Measurements from ENCODE around the gene ADAMTS18. TPM values are rescaled to one million over a fixed set of nuclear protein-coding genes. Genes with fewer than 3 reads are reported as not detected.

Gene ADAMTS18
- total and polyA plus RNA-seq, 2 of the 8 experiments (the other 6 are each of a cell fraction or from before 2014, with no cell fraction given), result 0.05 to 0.19 TPM

GRCh38 chr16:77295896-77296295 is 138.9 kb downstream of the ADAMTS18 start:
- H4K91ac ChIP-seq (replicated peaks; ENCODE audit: insufficient read length, low read length), result no peak overlapping the region
- H3K4ac ChIP-seq (replicated peaks; ENCODE audit: insufficient read length, low read depth, low read length), result no peak overlapping the region
- ChIA-PET POLR2A (ENCODE audit: partially characterized antibody) (no interaction called here), CTCF (ENCODE audit: partially characterized antibody) (no interaction called here)
- no peak overlapping the region for H3K18ac ChIP-seq (ENCODE audit: extremely low read depth, low read length)
- no peaks in the 10 kb centered on the region for H3K79me2 ChIP-seq (ENCODE audit: control insufficient read depth in 1 of 2, insufficient read depth in 2 of 2, low read length in 2 of 2)
- TF ChIP-seq KDM4A (IDR thresholded peaks at IDR 0.05; ENCODE audit: low read depth, low read length, severe bottlenecking) (no peak), E2F6 (IDR thresholded peaks at IDR 0.05) (no peak), BCL11A (IDR thresholded peaks at IDR 0.05; ENCODE audit: low read depth in 2 of 2, low read length in 2 of 2) (no peak), NANOG (IDR thresholded peaks at IDR 0.05; ENCODE audit: insufficient read depth, low read depth, low read length, poor library complexity, severe bottlenecking) (no peak), YY1 (IDR thresholded peaks at IDR 0.05; ENCODE audit: low read depth, low read length) (no peak)
- H2BK5ac ChIP-seq (ENCODE audit: low read depth, low read length), result no peak overlapping the region
- no peaks in the 10 kb centered on the region for H3K79me1 ChIP-seq (ENCODE audit: low read depth, low read length)
- peaks cover 0 to 1% (median 0%) of the 10 kb centered on the region in 4 experiments; a peak in 1 of 7 replicates for H3K27me3 ChIP-seq (replicated peaks in 1 of 4; ENCODE audit: control insufficient read depth in 3 of 4, extremely low read depth in 1 of 4, insufficient read depth in 3 of 4, low read length in 3 of 4)
- H3K36me3 ChIP-seq (ENCODE audit: control insufficient read depth in 2 of 4, insufficient read depth in 4 of 4, low read length in 3 of 4), result no peaks in the 10 kb centered on the region
- no peak overlapping the region for H3K9ac ChIP-seq (replicated peaks in 1 of 4; ENCODE audit: extremely low read depth in 1 of 4, low read depth in 3 of 4, low read length in 3 of 4)
- H2BK12ac ChIP-seq (ENCODE audit: low read depth, low read length), result no peak overlapping the region
- FAIRE-seq (no peak), DNase-seq (ENCODE audit: low read depth in 1 of 2, low spot score in 2 of 2) (no peak)
- H3K14ac ChIP-seq (ENCODE audit: insufficient read length), result no peak overlapping the region
- no peak overlapping the region for H4K5ac ChIP-seq (ENCODE audit: insufficient read length, low read depth, low read length)
- no peak overlapping the region for H3K27ac ChIP-seq (ENCODE audit: low read depth, low read length)
- no peak overlapping the region for H2AK5ac ChIP-seq (ENCODE audit: low read depth, low read length)
- H3K9me3 ChIP-seq (ENCODE audit: insufficient read depth in 2 of 2, low read depth in 1 of 2, low read length in 1 of 2), result no peaks in the 10 kb centered on the region
- H3K23me2 ChIP-seq (ENCODE audit: low read depth, low read length), result no peaks in the 10 kb centered on the region
- 94% methylated on average over 3 of the region's 3 CpGs; no CpG with 5 or more reads in 1 of the 2 experiments for WGBS, 2 experiments (ENCODE audit: extremely low coverage in 1 of 2, insufficient coverage in 1 of 2, insufficient read length in 1 of 2, insufficient replicate concordance in 2 of 2, low coverage in 1 of 2, low lambda C conversion rate in 2 of 2, missing lambda C conversion rate in 1 of 2)
- H3K4me3 ChIP-seq (ENCODE audit: extremely low read depth in 1 of 4, insufficient read depth in 2 of 4, low read depth in 3 of 4, low read length in 4 of 4), result no peak overlapping the region
- no peak overlapping the region for H3K23ac ChIP-seq (ENCODE audit: insufficient read length)
- no peak overlapping the region for H3K4me2 ChIP-seq (ENCODE audit: insufficient read depth in 1 of 2, low read depth in 2 of 2, low read length in 2 of 2)
- no peak overlapping the region for H4K8ac ChIP-seq (ENCODE audit: extremely low read depth, insufficient read depth, low read length)
- H4K20me1 ChIP-seq (replicated peaks in 1 of 2; ENCODE audit: control insufficient read depth in 1 of 2, insufficient read depth in 2 of 2, low read length in 2 of 2), result no peaks in the 10 kb centered on the region
- H2AFZ ChIP-seq (ENCODE audit: low read length), result no peak overlapping the region
- H2BK120ac ChIP-seq (replicated peaks; ENCODE audit: low read depth, low read length), result no peak overlapping the region
- no peak overlapping the region for H3K56ac ChIP-seq (replicated peaks; ENCODE audit: insufficient read length, low read depth, low read length)
- no peaks in the 10 kb centered on the region; a peak in 1 of 7 replicates for H3K4me1 ChIP-seq (replicated peaks in 1 of 4; ENCODE audit: control insufficient read depth in 3 of 4, insufficient read depth in 4 of 4, low read length in 3 of 4)
- H2BK15ac ChIP-seq (ENCODE audit: low read length), result no peak overlapping the region
- H2BK20ac ChIP-seq (ENCODE audit: low read length), result no peak overlapping the region

Data from H1 (cell line).